RWPE2 (cell line): ENCODE results near the gene GALNT10.

ENCODE experiments used
- ATAC-seq: fragments of 200-7000 bp; cut with Tn5 transposase; 3 replicates; pipeline ENCODE4 v1.9.1; 2021; ENCODE audit warnings: low read depth
- DNase-seq: peaks from one replicate; pipeline ENCODE4 v3.0.0-alpha.2; 2020; ENCODE audit warnings: low spot score
- H3K27ac ChIP-seq: fragments of 450-650 bp; 2 replicates; pipeline ENCODE4 v1.5.1; 2017; ENCODE audit warnings: mild to moderate bottlenecking; ENCODE audit not compliant: poor library complexity, severe bottlenecking
- H3K27me3 ChIP-seq: fragments of 250-450 bp; sonication (Bioruptor Pico); 2 replicates; pipeline ENCODE4 v1.5.1; 2021; ENCODE audit warnings: mild to moderate bottlenecking, moderate library complexity; ENCODE audit not compliant: insufficient read depth, poor library complexity, severe bottlenecking
- H3K36me3 ChIP-seq: fragments of 250-450 bp; sonication (Bioruptor Pico); 2 replicates; pipeline ENCODE4 v1.5.1; 2020; ENCODE audit warnings: low read depth, mild to moderate bottlenecking, moderate library complexity
- H3K4me1 ChIP-seq: fragments of 250-450 bp; sonication (Bioruptor Pico); 2 replicates; pipeline ENCODE4 v1.5.1; 2021; ENCODE audit warnings: mild to moderate bottlenecking, moderate library complexity; ENCODE audit not compliant: insufficient read depth, poor library complexity, severe bottlenecking
- H3K4me3 ChIP-seq: fragments of 250-450 bp; sonication (Bioruptor Pico); 2 replicates; pipeline ENCODE4 v1.5.1; 2021; ENCODE audit warnings: mild to moderate bottlenecking, moderate library complexity; ENCODE audit not compliant: severe bottlenecking
- H3K9me3 ChIP-seq: fragments of 250-450 bp; sonication (Bioruptor Pico); 2 replicates; pipeline ENCODE4 v1.5.1; 2021; ENCODE audit warnings: mild to moderate bottlenecking, moderate library complexity; ENCODE audit not compliant: severe bottlenecking
- CTCF ChIP-seq: fragments of 450-650 bp; IDR thresholded peaks from one replicate; pipeline ENCODE4 v1.5.1; 2017; ENCODE audit warnings: mild to moderate bottlenecking, moderate library complexity; ENCODE audit not compliant: poor library complexity, severe bottlenecking

Gene GALNT10

GRCh38 chr5:154202379-154203260, 12.1 kb downstream of the GALNT10 start:
- ATAC-seq = no peak
- H3K27me3 ChIP-seq = no peaks in the 10 kb centered on the region
- H3K4me1 ChIP-seq = peaks cover 17% of the 10 kb centered on the region
- no peak for TF ChIP-seq CTCF
- no peak overlapping the region for H3K27ac ChIP-seq
- DNase-seq = no peak
- H3K36me3 ChIP-seq = no peaks in the 10 kb centered on the region; the same call in 1 of the 2 replicates
- no peaks in the 10 kb centered on the region for H3K9me3 ChIP-seq
- no peak overlapping the region for H3K4me3 ChIP-seq

GRCh38 chr5:154203798-154204578, 13.5 kb downstream of the GALNT10 start:
- ATAC-seq (no peak), DNase-seq (no peak)
- Histone ChIP-seq H3K27me3 (no peaks in the 10 kb centered on the region), H3K36me3 (no peaks in the 10 kb centered on the region; the same call in 1 of the 2 replicates), H3K4me1 (peaks cover 4% of the 10 kb centered on the region), H3K9me3 (no peaks in the 10 kb centered on the region), H3K27ac (no peak overlapping the region), H3K4me3 (no peak overlapping the region)
- TF ChIP-seq CTCF = no peak

GRCh38 chr5:154205441-154206117, 15.0 kb downstream of the GALNT10 start:
- H3K9me3 ChIP-seq = no peaks in the 10 kb centered on the region
- no peaks in the 10 kb centered on the region for H3K27me3 ChIP-seq
- no peak overlapping the region for H3K4me3 ChIP-seq
- TF ChIP-seq CTCF = no peak
- DNase-seq (no peak), ATAC-seq (no peak; the same call in 2 of the 3 replicates)
- no peaks in the 10 kb centered on the region for H3K36me3 ChIP-seq
- H3K27ac ChIP-seq = no peak overlapping the region
- H3K4me1 ChIP-seq = no peaks in the 10 kb centered on the region

GRCh38 chr5:154206311-154206710, 15.8 kb downstream of the GALNT10 start:
- no peak for ATAC-seq
- Histone ChIP-seq H3K4me1 (no peaks in the 10 kb centered on the region), H3K9me3 (no peaks in the 10 kb centered on the region), H3K4me3 (no peak overlapping the region), H3K27me3 (no peaks in the 10 kb centered on the region), H3K36me3 (no peaks in the 10 kb centered on the region), H3K27ac (no peak overlapping the region)
- DNase-seq = no peak
- no peak for TF ChIP-seq CTCF
